Endodermal cell (in vitro differentiated cells): Measurements from ENCODE around the gene TUFM. TPM values are rescaled to one million over a fixed set of nuclear protein-coding genes. Genes with fewer than 3 reads are reported as not detected.
"Not testable (repeated sequence)": the region's sequence is repeated elsewhere in the genome, so short reads cannot be mapped to it uniquely, and the experiment has no call there.

Source experiments
- DNase-seq: peaks from one replicate; pipeline ENCODE4 v3.0.0-alpha.2; 2017
- H3K27ac ChIP-seq: 2 replicates; pipeline ENCODE4 v1.5.1; 2013; ENCODE audit warnings: mild to moderate bottlenecking, low read depth, low read length, moderate library complexity
- H3K27me3 ChIP-seq: 2 replicates; pipeline ENCODE4 v1.6.1; 2013; ENCODE audit warnings: mild to moderate bottlenecking, low read length, moderate library complexity; ENCODE audit not compliant: insufficient read depth, control insufficient read depth, poor library complexity, severe bottlenecking
- H3K36me3 ChIP-seq: 2 replicates; pipeline ENCODE4 v1.7.0; 2013; ENCODE audit warnings: mild to moderate bottlenecking, low read length, moderate library complexity; ENCODE audit not compliant: control insufficient read depth, insufficient read depth
- H3K4me1 ChIP-seq: one replicate; pipeline ENCODE4 v1.7.0; 2013; ENCODE audit warnings: low read length; ENCODE audit not compliant: control insufficient read depth, insufficient read depth
- H3K4me3 ChIP-seq: 2 replicates; pipeline ENCODE4 v1.5.1; 2013; ENCODE audit warnings: mild to moderate bottlenecking, low read length, moderate library complexity
- H3K9ac ChIP-seq: 2 replicates; pipeline ENCODE4 v1.6.1; 2013; ENCODE audit warnings: mild to moderate bottlenecking, low read length, moderate library complexity; ENCODE audit not compliant: poor library complexity, severe bottlenecking; ENCODE audit errors: extremely low read depth
- H3K9me3 ChIP-seq: 2 replicates; pipeline ENCODE4 v1.6.1; 2013; ENCODE audit warnings: mild to moderate bottlenecking, low read length, moderate library complexity; ENCODE audit not compliant: control insufficient read depth
- H3K27ac Mint-ChIP-seq: 2 replicates; pipeline ENCODE4 v1.8.0; 2020; ENCODE audit warnings: mixed read lengths
- H3K27me3 Mint-ChIP-seq: 2 replicates; pipeline ENCODE4 v1.8.0; 2021; ENCODE audit warnings: mild to moderate bottlenecking, mixed read lengths; ENCODE audit not compliant: insufficient read depth
- H3K36me3 Mint-ChIP-seq: 2 replicates; pipeline ENCODE4 v1.8.0; 2020; ENCODE audit warnings: low read depth, mixed read lengths
- H3K4me1 Mint-ChIP-seq: 2 replicates; pipeline ENCODE4 v1.8.0; 2020; ENCODE audit warnings: mixed read lengths
- H3K4me3 Mint-ChIP-seq: 2 replicates; pipeline ENCODE4 v1.8.0; 2020; ENCODE audit warnings: mild to moderate bottlenecking, moderate library complexity, mixed read lengths
- H3K9me3 Mint-ChIP-seq: 2 replicates; pipeline ENCODE4 v1.8.0; 2020; ENCODE audit warnings: mild to moderate bottlenecking, mixed read lengths
- CTCF ChIP-seq: fragments of 200-600 bp; sonication (generic); conservative IDR thresholded peaks from 2 replicates; pipeline ENCODE4 v1.5.0; 2021; ENCODE audit warnings: antibody characterized with exemption, mild to moderate bottlenecking
- WGBS, 2 experiments: methylation state at CpG; one replicate each; pipeline versions ENCODE4 v1.1.5 to v1.1.7; 2013; ENCODE audit warnings: missing lambda C conversion rate in 2 of 2, mixed read lengths in 1 of 2; ENCODE audit not compliant: insufficient coverage in 1 of 2, insufficient read length in 1 of 2; 5-methylcytosine and 5-hydroxymethylcytosine counted together
- total RNA-seq, 2 donors: library from RNA; stranded (reverse); fragmentation: NEBNext Ultra II Directional in 1 of 2; extraction: Animal tissue kit (Norgen Biotek cat#: 25700) in 1 of 2; gene quantifications; 2 replicates in 1 of 2; 3 replicates in 1 of 2; pipeline ENCODE4 v1.2.1, GENCODE V29; 2021

The TUFM gene
- total RNA-seq, 2 donors from 2014 or later, result 158 to 165 TPM

DNA sequence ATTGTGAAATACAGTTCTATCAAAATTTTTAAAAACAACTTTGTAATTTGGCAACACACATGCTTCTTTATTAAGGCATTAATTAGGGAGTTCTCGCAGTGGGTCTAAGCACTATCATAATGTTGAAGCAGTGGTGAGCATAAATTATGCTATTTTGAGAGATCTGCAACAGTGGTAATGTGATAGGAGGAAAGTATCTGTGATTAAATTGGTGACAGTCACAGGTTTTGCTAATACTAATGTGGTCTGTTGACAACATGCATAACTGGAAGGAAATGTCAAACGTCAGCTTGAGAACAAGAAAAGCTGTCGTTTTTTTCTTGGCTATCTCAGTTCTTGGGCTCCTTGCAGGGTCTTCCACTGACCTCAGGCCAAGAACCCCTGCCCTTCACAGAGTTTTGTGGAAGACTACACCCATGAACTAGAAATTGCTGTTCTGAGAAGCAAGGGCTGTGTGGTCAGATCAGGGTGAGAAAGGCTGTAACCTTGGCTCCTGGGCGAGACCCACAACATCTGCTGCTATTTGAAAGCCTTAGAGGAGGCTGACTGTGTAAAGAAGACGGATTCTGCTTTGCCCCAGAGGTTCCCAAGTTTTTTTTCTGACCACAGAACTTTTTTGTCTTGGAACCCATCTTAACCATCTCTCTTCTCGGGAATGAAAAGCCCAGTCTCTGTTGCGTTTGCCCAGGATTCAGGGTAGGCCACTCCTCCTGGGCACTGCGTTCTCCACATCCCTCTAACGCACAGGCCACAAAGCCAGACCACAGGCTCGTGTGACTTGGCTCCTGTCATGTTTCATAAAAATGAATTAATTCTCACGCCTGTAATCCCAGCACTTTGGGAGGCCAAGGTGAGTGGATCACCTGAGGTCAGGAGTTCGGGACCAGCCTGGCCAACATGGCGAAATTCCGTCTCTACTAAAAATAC is 46.1 kb upstream of the TUFM start:
- no peaks in the 10 kb centered on the region for H3K27me3 ChIP-seq
- H3K27ac ChIP-seq, result no peak overlapping the region
- H3K9me3 ChIP-seq, result no peaks in the 10 kb centered on the region
- H3K9ac ChIP-seq, result no peak overlapping the region
- DNase-seq, result no peak
- H3K36me3 Mint-ChIP-seq, result no peaks in the 10 kb centered on the region
- H3K4me3 ChIP-seq, result no peak overlapping the region
- H3K36me3 ChIP-seq, result no peaks in the 10 kb centered on the region
- H3K27ac Mint-ChIP-seq, result no peak overlapping the region
- H3K4me1 Mint-ChIP-seq, result no peaks in the 10 kb centered on the region
- no peaks in the 10 kb centered on the region for H3K27me3 Mint-ChIP-seq
- H3K9me3 Mint-ChIP-seq, result no peaks in the 10 kb centered on the region
- no peak for TF ChIP-seq CTCF
- 91 to 94% methylated on average over 13 to 14 of the region's 14 CpGs for WGBS, 2 experiments
- H3K4me3 Mint-ChIP-seq, result no peak overlapping the region
- no peaks in the 10 kb centered on the region for H3K4me1 ChIP-seq

DNA sequence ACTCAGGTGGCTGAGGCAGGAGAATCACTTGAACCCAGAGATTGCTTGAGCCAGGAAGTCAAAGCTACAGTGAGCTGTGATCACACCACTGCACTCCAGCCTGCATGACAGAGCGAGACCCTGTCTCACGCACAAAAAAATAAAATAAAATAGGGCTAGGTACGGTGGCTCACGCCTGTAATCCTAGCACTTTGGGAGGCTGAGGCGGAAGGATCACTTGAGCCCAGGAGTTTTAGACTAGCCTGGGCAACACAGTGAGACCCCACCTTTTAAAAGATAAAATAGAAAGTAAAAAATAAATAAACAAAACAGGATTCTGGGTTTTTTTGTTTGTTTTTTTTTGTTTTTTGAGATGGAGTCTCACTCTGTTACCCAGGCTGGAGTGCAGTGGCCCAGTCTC is 44.2 kb upstream of the TUFM start:
- H3K9me3 ChIP-seq, H3K27me3 ChIP-seq, H3K4me3 Mint-ChIP-seq, H3K9ac ChIP-seq, H3K27me3 Mint-ChIP-seq, H3K27ac ChIP-seq, H3K27ac Mint-ChIP-seq, H3K9me3 Mint-ChIP-seq, H3K36me3 ChIP-seq, H3K36me3 Mint-ChIP-seq, H3K4me1 Mint-ChIP-seq, DNase-seq, H3K4me3 ChIP-seq, H3K4me1 ChIP-seq: not testable (repeated sequence)
- 94 to 100% methylated on average over 5 of the region's 5 CpGs for WGBS, 2 experiments

GRCh38 chr16:28886945-28887344 is 40.8 kb upstream of the TUFM start:
- H3K27me3 Mint-ChIP-seq, result peaks cover 6% of the 10 kb centered on the region
- Histone ChIP-seq H3K36me3 (no peaks in the 10 kb centered on the region), H3K9me3 (no peaks in the 10 kb centered on the region), H3K27ac (no peak overlapping the region), H3K4me1 (no peaks in the 10 kb centered on the region), H3K4me3 (no peak overlapping the region), H3K27me3 (no peaks in the 10 kb centered on the region), H3K9ac (no peak overlapping the region)
- WGBS, 2 experiments, result 87% methylated on average over 10 of the region's 10 CpGs
- H3K4me1 Mint-ChIP-seq, result no peaks in the 10 kb centered on the region
- no peaks in the 10 kb centered on the region for H3K9me3 Mint-ChIP-seq
- no peaks in the 10 kb centered on the region for H3K36me3 Mint-ChIP-seq
- no peak for DNase-seq
- no peak for TF ChIP-seq CTCF
- no peak overlapping the region for H3K4me3 Mint-ChIP-seq
- H3K27ac Mint-ChIP-seq, result no peak overlapping the region
